ENCODE measurements around the gene KIRREL3. TPM values are rescaled to one million over a fixed set of nuclear protein-coding genes. Genes with fewer than 3 reads are reported as not detected.

KIRREL3 gene
- total RNA-seq, 2 donors from 2014 or later: 0.61 to 0.64 TPM

DNA sequence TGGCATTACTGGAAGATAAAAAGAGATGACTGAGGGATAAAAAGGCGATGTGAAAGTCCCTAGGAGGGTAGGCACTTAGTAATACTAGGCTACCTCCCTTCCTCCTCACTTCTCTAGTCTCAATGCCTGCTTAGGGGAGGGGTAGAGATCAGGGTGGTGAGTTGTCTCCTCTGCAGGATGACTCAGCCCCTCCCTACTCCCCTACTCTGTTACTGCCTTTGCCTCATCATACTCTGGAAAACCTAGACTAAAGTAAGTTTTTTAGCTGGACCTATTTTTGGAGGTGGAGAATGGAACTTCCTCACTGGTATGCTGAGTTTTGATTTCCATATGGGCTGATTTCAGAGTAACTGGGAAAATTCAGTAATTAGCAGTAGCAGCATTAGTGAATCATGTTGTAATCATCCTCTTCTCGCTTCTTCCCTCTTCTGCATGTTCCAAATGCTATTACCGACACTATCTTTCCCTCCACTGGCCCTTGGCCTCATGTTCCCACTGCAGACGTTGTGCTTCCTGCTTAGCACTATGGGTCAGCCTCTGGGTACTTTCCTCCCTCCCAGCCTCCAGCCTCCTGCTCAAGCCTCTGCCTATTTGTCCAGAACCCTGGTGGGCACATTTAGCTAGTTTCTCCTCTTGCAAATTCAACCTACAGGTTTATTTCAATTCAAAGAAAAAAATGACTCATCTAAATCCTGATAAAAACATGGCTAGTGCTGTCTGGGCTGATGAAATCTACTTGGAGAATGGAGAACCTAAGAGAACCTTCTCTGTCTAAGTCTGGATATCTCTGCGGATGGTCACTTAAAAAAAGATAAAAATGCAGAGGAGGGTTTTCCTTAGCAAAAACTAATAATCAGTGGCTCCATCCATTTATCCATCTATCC lies 363.4 kb downstream of the KIRREL3 start:
- H3K27me3 ChIP-seq: no peaks in the 10 kb centered on the region
- H3K36me3 ChIP-seq: no peaks in the 10 kb centered on the region
- no peaks in the 10 kb centered on the region for H3K9me3 ChIP-seq
- TF ChIP-seq, protein P1, sequence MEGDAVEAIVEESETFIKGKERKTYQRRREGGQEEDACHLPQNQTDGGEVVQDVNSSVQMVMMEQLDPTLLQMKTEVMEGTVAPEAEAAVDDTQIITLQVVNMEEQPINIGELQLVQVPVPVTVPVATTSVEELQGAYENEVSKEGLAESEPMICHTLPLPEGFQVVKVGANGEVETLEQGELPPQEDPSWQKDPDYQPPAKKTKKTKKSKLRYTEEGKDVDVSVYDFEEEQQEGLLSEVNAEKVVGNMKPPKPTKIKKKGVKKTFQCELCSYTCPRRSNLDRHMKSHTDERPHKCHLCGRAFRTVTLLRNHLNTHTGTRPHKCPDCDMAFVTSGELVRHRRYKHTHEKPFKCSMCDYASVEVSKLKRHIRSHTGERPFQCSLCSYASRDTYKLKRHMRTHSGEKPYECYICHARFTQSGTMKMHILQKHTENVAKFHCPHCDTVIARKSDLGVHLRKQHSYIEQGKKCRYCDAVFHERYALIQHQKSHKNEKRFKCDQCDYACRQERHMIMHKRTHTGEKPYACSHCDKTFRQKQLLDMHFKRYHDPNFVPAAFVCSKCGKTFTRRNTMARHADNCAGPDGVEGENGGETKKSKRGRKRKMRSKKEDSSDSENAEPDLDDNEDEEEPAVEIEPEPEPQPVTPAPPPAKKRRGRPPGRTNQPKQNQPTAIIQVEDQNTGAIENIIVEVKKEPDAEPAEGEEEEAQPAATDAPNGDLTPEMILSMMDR (IDR thresholded peaks at IDR 0.05): no peak
- no peak overlapping the region for H3K4me3 ChIP-seq
- no peak for DNase-seq
- no peak overlapping the region for H3K9ac ChIP-seq (ENCODE audit: low read depth in 2 of 2, low read length in 2 of 2)
- no peaks in the 10 kb centered on the region for H3K4me1 ChIP-seq
- intact Hi-C loops (cut with DNase I): no loop called here
- H3K27ac ChIP-seq: no peak overlapping the region

DNA sequence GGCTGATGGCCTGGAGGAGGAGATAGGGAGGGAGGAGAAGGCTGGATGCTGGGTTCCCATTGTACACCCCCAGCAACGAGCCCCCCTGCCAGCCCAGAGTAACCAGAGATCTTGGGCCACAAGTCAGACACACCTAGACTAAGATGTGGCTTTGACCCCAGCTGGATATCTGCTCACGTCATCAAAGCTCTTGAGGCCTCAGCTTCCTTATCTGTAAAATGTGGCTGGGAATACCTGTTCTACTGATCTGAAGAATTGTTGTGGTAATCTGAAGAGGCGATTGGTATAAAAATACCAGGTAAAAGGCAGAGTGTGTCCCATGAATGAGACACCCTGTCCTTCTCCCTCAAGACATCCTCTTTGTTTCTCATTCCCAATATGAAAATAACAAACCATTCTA lies 365.1 kb downstream of the KIRREL3 start:
- no peaks in the 10 kb centered on the region for H3K9me3 ChIP-seq
- no peak overlapping the region for H3K27ac ChIP-seq
- H3K4me1 ChIP-seq: no peaks in the 10 kb centered on the region
- TF ChIP-seq, protein P1 (IDR thresholded peaks at IDR 0.05): no peak
- no peak overlapping the region for H3K4me3 ChIP-seq
- H3K36me3 ChIP-seq: no peaks in the 10 kb centered on the region
- intact Hi-C loops (cut with DNase I): no loop called here
- no peak overlapping the region for H3K9ac ChIP-seq (ENCODE audit: low read depth in 2 of 2, low read length in 2 of 2)
- no peak for DNase-seq
- H3K27me3 ChIP-seq: no peaks in the 10 kb centered on the region

DNA sequence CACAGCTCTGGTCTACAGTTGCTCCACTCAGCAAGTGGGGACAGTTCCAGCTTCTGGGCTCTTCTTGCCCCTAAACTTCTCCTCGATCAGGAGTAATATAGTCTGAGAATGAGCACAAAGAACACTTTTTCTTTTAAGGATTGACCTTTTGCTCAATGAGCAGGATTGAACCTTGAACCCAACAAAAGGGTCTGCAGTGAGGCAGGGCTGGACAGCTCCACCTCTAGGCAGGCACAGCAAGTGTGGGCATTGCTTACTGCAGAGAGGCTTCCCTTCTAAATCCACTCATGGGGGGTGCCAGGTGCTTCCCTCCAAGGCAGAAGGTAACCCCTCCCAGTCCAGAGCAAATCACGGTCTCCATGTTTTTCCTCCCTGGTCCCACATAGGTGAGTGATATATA lies 365.6 kb downstream of the KIRREL3 start:
- no peaks in the 10 kb centered on the region for H3K36me3 ChIP-seq
- no peaks in the 10 kb centered on the region for H3K9me3 ChIP-seq
- no peak overlapping the region for H3K27ac ChIP-seq
- H3K4me3 ChIP-seq: no peak overlapping the region
- H3K4me1 ChIP-seq: no peaks in the 10 kb centered on the region
- H3K9ac ChIP-seq (ENCODE audit: low read depth in 2 of 2, low read length in 2 of 2): no peak overlapping the region
- TF ChIP-seq, protein P1 (IDR thresholded peaks at IDR 0.05): no peak
- no peaks in the 10 kb centered on the region for H3K27me3 ChIP-seq
- intact Hi-C loops (cut with DNase I): no loop called here
- no peak for DNase-seq

DNA sequence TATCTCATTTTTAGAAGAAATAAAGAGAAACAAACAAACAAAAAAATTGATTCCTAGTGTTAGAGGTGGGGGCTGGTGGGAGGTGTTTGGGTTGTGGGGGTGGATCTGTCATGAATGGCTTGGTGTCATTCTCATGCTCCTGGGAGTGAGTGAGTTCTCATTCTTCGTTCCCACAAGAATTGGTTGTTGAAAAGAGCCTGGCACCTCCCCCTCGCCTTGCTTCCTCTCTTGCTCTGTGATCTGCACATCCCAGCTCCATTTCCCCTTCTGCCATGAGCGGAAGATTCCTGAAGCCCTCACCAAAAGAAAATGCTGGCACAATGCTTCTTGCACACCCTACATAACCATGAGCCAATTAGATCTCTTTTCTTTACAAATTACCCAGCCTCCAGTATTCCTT lies 367.2 kb downstream of the KIRREL3 start:
- Histone ChIP-seq H3K4me1 (no peaks in the 10 kb centered on the region), H3K27me3 (no peaks in the 10 kb centered on the region), H3K9ac (ENCODE audit: low read depth in 2 of 2, low read length in 2 of 2) (no peak overlapping the region), H3K36me3 (no peaks in the 10 kb centered on the region), H3K9me3 (no peaks in the 10 kb centered on the region), H3K4me3 (no peak overlapping the region), H3K27ac (no peak overlapping the region)
- DNase-seq: no peak
- intact Hi-C loops (cut with DNase I): no loop called here
- TF ChIP-seq, protein P1 (IDR thresholded peaks at IDR 0.05): no peak

DNA sequence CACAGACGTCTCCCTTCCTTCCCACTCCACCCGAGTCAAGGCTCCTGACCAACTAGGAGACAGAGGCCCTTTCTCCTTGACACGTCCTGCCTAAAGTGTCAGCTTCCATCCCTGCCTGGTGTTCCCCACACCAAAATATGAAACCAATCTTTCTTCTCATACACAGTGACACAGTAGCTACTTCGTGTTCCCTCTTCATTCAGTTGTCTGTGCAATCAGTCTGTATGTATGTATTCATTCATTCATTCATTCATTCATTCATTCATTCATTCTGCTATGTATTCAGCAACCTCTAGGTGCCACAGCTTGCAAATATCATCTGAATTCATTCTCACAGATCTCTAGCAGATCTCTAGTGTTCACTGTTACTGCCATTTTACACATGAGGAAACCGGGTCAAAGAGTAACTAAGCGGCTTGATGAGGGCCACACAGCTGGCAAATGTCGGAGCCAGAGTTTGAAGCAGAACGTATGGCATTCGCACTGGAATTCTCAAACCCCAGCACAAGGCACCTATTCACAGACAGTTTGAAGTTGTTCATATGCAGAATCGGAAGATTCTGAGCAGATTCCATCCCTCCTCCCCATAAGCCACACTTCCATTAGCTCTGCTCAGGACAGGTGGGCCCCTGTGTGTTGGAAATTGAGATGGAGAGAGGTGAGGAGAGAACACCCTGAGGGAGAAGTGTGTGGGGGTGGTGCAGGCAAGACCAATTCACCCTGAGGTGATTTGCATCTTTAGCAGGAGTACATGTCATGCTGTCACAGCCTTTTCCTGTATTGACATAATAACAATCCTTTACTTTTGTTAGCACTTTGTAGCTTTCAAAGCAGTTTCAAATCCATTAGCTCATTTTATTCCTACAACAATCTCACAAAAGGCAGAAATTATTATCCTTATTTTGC lies 369.4 kb downstream of the KIRREL3 start:
- H3K36me3 ChIP-seq: no peaks in the 10 kb centered on the region
- intact Hi-C loops (cut with DNase I): no loop called here
- no peak overlapping the region for H3K9ac ChIP-seq (ENCODE audit: low read depth in 2 of 2, low read length in 2 of 2)
- TF ChIP-seq, protein P1 (IDR thresholded peaks at IDR 0.05): no peak
- no peaks in the 10 kb centered on the region for H3K9me3 ChIP-seq
- no peaks in the 10 kb centered on the region for H3K4me1 ChIP-seq
- no peak overlapping the region for H3K27ac ChIP-seq
- DNase-seq: no peak
- no peaks in the 10 kb centered on the region for H3K27me3 ChIP-seq
- H3K4me3 ChIP-seq: no peak overlapping the region
